Measurements from ENCODE around the gene ZNF687.
A peak's percentile ranks its signal among the peaks of the same experiment; 100 is the strongest.

ZNF687 gene

DNA sequence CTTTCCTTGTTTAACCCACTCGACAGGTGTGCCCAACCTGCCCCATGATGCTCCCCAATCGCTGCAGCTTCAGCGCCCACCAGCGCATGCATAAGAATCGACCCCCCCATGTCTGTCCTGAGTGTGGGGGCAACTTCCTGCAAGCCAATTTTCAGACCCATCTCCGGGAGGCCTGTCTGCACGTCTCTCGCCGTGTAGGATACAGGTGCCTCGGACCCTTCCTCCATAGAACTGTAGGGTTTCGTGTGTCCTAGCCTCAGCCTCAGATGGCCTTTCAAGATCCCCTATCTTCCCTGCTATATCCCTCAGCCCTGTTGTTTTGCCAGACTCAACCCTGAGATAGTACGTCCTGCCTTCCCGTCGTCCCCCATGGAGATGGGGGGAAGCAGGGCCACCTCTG lies 6.4 kb downstream of the ZNF687 start:
- no peak for DNase-seq (ENCODE audit: low read depth)
- H3K4me3 ChIP-seq (ENCODE audit: low read depth, low read length) = no peak overlapping the region
- TF ChIP-seq, protein P1, sequence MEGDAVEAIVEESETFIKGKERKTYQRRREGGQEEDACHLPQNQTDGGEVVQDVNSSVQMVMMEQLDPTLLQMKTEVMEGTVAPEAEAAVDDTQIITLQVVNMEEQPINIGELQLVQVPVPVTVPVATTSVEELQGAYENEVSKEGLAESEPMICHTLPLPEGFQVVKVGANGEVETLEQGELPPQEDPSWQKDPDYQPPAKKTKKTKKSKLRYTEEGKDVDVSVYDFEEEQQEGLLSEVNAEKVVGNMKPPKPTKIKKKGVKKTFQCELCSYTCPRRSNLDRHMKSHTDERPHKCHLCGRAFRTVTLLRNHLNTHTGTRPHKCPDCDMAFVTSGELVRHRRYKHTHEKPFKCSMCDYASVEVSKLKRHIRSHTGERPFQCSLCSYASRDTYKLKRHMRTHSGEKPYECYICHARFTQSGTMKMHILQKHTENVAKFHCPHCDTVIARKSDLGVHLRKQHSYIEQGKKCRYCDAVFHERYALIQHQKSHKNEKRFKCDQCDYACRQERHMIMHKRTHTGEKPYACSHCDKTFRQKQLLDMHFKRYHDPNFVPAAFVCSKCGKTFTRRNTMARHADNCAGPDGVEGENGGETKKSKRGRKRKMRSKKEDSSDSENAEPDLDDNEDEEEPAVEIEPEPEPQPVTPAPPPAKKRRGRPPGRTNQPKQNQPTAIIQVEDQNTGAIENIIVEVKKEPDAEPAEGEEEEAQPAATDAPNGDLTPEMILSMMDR (IDR thresholded peaks at IDR 0.05; ENCODE audit: low read depth, low read length, missing control alignments) = no peak

DNA sequence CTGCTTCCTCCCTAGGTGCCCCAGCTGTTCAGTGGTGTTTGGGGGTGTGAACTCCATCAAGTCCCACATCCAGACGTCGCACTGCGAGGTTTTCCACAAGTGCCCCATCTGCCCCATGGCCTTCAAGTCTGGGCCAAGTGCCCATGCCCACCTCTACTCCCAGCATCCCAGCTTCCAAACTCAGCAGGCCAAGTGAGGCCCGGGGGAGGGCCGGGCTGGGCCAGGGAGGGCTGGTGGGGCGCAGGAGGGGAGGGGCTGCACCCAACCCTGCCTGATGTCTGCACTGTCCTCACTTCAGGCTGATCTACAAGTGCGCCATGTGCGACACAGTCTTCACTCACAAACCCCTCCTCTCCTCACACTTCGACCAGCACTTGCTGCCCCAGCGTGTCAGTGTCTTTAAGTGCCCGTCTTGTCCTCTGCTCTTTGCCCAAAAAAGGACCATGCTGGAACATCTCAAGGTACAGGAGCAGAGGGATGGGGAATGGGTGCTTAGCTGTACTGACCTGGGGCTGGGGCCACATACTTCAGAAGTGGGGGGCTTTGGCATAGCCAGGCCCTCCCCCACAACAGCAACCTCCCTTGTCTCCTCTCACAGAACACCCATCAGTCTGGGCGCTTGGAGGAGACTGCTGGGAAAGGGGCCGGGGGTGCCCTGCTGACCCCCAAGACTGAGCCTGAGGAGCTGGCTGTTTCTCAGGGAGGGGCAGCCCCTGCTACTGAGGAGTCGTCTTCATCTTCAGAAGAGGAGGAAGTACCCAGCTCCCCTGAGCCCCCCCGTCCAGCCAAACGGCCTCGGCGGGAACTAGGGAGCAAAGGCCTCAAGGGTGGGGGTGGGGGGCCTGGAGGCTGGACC lies 7.2 kb downstream of the ZNF687 start:
- TF ChIP-seq, protein P1 (IDR thresholded peaks at IDR 0.05; ENCODE audit: low read depth, low read length, missing control alignments) = no peak

DNA sequence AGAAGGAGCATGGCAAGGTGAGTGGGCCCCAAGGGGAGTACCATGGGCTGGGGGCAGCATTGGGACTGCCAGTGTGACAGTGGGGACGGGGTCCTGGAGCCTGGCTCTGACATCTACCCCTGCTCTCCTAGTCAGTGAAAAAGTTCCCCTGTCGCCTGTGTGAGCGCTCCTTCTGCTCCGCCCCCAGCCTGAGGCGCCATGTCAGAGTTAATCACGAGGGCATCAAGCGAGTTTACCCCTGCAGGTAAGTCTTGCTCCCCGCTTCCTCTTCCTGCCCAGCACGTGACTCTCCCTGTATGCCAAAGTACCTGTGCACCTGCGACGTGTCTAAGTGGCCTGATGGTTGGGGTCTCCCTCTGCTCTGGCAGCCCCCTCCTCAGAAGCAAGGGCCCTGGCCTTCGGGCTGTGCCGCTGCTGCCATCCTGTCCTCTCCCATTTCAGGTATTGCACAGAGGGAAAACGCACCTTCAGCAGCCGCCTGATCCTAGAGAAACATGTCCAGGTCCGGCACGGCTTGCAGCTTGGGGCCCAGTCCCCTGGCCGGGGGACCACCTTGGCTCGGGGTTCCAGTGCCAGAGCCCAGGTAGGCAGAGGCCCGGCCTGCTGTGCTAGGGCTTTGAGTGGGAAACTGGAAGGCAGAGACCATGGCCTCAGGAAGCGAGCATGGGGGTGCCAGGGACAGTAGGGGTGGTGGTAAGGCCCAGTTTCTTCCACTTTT lies 8.1 kb downstream of the ZNF687 start:
- TF ChIP-seq, protein P1 (IDR thresholded peaks at IDR 0.05; ENCODE audit: low read depth, low read length, missing control alignments) = no peak
- no peak for DNase-seq (ENCODE audit: low read depth)
- no peak overlapping the region for H3K4me3 ChIP-seq (ENCODE audit: low read depth, low read length)

More for the DNA sequence above, 7.2 kb downstream of the ZNF687 start:
- H3K4me3 ChIP-seq (ENCODE audit: low read depth, low read length) = no peak overlapping the region
- no peak for DNase-seq (ENCODE audit: low read depth)

DNA sequence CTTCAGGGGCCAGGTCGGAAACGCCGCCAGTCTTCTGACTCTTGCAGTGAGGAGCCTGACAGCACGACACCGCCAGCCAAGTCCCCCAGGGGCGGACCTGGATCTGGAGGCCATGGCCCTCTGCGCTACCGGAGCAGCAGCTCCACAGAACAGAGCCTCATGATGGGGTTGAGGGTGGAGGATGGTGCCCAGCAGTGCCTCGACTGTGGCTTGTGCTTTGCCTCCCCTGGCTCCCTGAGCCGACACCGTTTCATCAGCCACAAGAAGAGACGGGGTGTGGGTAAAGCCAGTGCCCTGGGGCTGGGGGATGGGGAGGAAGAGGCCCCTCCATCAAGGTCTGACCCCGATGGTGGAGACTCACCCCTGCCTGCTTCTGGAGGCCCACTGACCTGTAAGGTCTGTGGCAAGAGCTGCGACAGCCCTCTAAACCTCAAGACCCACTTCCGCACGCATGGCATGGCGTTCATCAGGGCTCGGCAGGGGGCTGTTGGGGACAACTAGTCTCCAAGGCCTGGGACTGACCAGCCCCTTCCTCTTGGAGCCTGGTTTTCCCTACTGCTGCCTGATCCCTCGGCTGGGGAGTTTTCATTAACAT lies 8.7 kb downstream of the ZNF687 start:
- no peak overlapping the region for H3K4me3 ChIP-seq (ENCODE audit: low read depth, low read length)
- TF ChIP-seq, protein P1 (IDR thresholded peaks at IDR 0.05; ENCODE audit: low read depth, low read length, missing control alignments) = no peak
- no peak for DNase-seq (ENCODE audit: low read depth)

DNA sequence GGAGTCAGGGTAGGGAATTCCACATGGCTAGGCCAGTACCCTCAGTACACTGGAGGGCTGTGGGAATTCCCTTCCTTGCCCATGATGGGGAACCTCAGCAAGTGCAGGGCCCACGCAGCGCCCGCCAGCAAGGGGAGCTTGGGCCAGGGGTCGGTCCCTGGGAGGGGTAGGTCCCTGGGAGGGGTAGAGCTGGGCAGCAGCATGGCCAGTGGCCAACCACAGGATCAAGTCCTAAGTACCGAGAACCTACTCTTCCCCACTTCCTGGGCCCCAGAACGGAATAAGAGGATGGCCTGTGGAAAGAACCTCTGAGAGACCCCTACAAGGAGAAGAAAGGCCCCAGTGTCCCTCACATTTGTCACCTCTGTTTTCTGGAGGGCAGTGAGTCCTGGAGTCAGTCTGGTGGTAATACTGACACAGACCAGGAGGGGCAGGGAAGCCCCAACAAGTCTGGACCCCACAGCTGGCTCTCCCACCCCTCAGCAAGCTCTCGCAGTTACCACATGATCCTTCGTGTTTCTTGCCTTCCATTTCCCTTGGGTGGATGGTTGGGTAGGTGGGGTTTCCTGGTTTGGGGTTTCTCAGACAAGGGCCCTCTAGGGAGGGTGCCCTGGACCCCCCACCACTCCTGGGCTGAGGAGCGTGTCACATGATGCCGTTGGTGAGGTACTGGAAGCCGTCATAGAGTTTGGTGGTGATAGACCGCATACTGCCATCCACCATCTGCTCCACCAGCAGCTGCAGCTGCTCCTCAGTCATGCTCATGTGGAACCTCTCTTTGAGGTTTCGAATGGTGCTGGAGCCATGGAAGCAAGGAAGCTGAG lies 10.3 kb downstream of the ZNF687 start:
- DNase-seq (ENCODE audit: low read depth) = no peak
- TF ChIP-seq, protein P1 (IDR thresholded peaks at IDR 0.05; ENCODE audit: low read depth, low read length, missing control alignments) = peak; percentile 18
- H3K4me3 ChIP-seq (ENCODE audit: low read depth, low read length) = no peak overlapping the region

DNA sequence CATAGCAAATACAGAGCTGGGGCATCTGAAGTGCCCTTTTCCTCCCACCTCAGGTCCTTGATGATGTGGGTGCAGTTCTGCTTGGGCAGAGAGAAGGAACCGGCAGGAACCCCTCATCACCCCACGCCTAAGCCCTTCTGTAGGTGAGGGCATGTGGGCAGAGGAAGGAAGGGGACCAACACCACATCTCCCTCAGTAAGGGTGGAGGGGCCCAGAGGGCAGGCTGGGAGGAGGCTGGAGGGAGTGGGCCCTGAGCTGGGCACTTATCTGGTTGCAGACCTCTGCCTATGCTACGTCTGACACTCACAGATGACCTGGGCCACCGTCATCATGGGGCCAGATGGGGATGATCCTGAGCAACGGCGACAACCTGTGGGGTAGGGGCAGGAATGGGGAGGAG lies 11.0 kb downstream of the ZNF687 start:
- DNase-seq (ENCODE audit: low read depth) = no peak
- TF ChIP-seq, protein P1 (IDR thresholded peaks at IDR 0.05; ENCODE audit: low read depth, low read length, missing control alignments) = no peak
- no peak overlapping the region for H3K4me3 ChIP-seq (ENCODE audit: low read depth, low read length)

Data from GM12864 (cell line).